Stomach (tissue), 9 donors: ENCODE data around the gene GLI1. TPM values are rescaled to one million over a fixed set of nuclear protein-coding genes. Genes with fewer than 3 reads are reported as not detected.
"Not testable (repeated sequence)": the region's sequence is repeated elsewhere in the genome, so short reads cannot be mapped to it uniquely, and the experiment has no call there.

Source experiments
- DNase-seq, 2 donors: peaks; one replicate each; pipeline versions ENCODE4 v3.0.0 to v3.0.0-alpha.2; 2013 to 2019
- H3K27ac ChIP-seq, 5 donors: fragments of 200-600 bp in 4 of 5; sonication (generic) in 4 of 5; one replicate each; pipeline ENCODE4 v1.5.1; 2013 to 2019; ENCODE audit warnings: mild to moderate bottlenecking in 1 of 5, moderate library complexity in 1 of 5
- H3K27me3 ChIP-seq, 3 donors: fragments of 200-600 bp; sonication (generic); one replicate each; pipeline ENCODE4 v1.5.1; 2017 to 2019; ENCODE audit warnings: mixed run types in 1 of 3
- H3K36me3 ChIP-seq, 4 donors: fragments of 200-600 bp; sonication (generic); 1 replicate in 3 of 4; 2 replicates in 1 of 4; pipeline ENCODE4 v1.5.1; 2016 to 2019
- H3K4me1 ChIP-seq, 4 donors: fragments of 200-600 bp; sonication (generic); one replicate each; pipeline ENCODE4 v1.5.1; 2016 to 2019
- H3K4me3 ChIP-seq, 4 donors: fragments of 200-600 bp; sonication (generic) in 3 of 4; one replicate each; pipeline ENCODE4 v1.5.1; 2016 to 2019; ENCODE audit warnings: mild to moderate bottlenecking in 1 of 4
- H3K9me3 ChIP-seq, 4 donors: fragments of 200-600 bp; sonication (generic); one replicate each; pipeline ENCODE4 v1.5.1; 2016 to 2019
- CTCF ChIP-seq, 7 experiments: fragments of 450-650 bp in 4 of 7; fragments of 200-600 bp in 3 of 7; sonication (generic) in 3 of 7; IDR thresholded peaks; one replicate each; pipeline ENCODE4 v1.5.1; 2016 to 2019; ENCODE audit warnings: antibody characterized with exemption in 7 of 7, control low read depth in 2 of 7, mild to moderate bottlenecking in 1 of 7
- EP300 ChIP-seq: sonication (generic); formaldehyde crosslinking; IDR thresholded peaks from one replicate; pipeline ENCODE4 v1.6.1; 2017; ENCODE audit warnings: antibody characterized with exemption
- POLR2A ChIP-seq, 4 donors: fragments of 450-650 bp; IDR thresholded peaks; one replicate each; pipeline ENCODE4 v1.6.1; 2016; ENCODE audit warnings: antibody characterized with exemption in 4 of 4, control low read depth in 2 of 4, mild to moderate bottlenecking in 1 of 4, moderate library complexity in 1 of 4
- POLR2AphosphoS5 ChIP-seq, 3 donors: sonication (generic); formaldehyde crosslinking; IDR thresholded peaks; one replicate each; pipeline ENCODE4 v1.6.1; 2016; ENCODE audit warnings: antibody characterized with exemption in 3 of 3
- WGBS, 5 donors: extraction: QIAGEN DNeasy Blood & Tissue Kit in 3 of 5; methylation state at CpG; one replicate each; pipeline versions ENCODE4 v1.1.5 to v1.1.7; 2013 to 2018; 5-methylcytosine and 5-hydroxymethylcytosine counted together
- intact Hi-C: fragments of 100-400 bp; cut with DNase I; formaldehyde crosslinking; loops from one replicate; pipeline ENCODE4 v1.15.1; 2023; ENCODE audit warnings: low total_unique reads
- polyA plus RNA-seq, 3 donors: library from polyadenylated mRNA; stranded (reverse); fragments of 200-250 nt; gene quantifications; one replicate each; pipeline ENCODE4 v1.2.3, GENCODE V29; 2013
- total RNA-seq, 5 donors: library from RNA; depleted of rRNA; stranded (reverse); fragments of >200 nt; gene quantifications; one replicate each; pipeline versions ENCODE4 v1.1.0 to v1.2.3, GENCODE V29; 2014 to 2016
- donor health status: healthy with polysubstance abuse.
- donor health status: Bipolar disorder and iron deficiency.
- donor health status: healthy.

GLI1 gene
- total and polyA plus RNA-seq, 8 donors = 0.14 to 4.0 (median 0.73) TPM

GRCh38 chr12:57435293-57435692 is 24.3 kb upstream of the GLI1 start:
- no peaks in the 10 kb centered on the region for H3K9me3 ChIP-seq
- peaks cover 0 to 9% (median 4%) of the 10 kb centered on the region in 4 donors for H3K4me1 ChIP-seq
- TF ChIP-seq CTCF (IDR thresholded peaks at IDR 0.05) (no peak), POLR2A (IDR thresholded peaks at IDR 0.05) (no peak), EP300 (no peak), POLR2AphosphoS5 (IDR thresholded peaks at IDR 0.05) (no peak)
- DNase-seq = peak in 1 of 2 donors; percentile 57
- H3K27me3 ChIP-seq = no peaks in the 10 kb centered on the region
- intact Hi-C loops = no loop called here
- H3K36me3 ChIP-seq = no peaks in the 10 kb centered on the region
- WGBS, 5 donors = 53 to 70% (median 65%) methylated on average over 4 of the region's 4 CpGs
- H3K27ac ChIP-seq = no peak overlapping the region
- H3K4me3 ChIP-seq = no peak overlapping the region

GRCh38 chr12:57438400-57438799 is 21.2 kb upstream of the GLI1 start:
- Histone ChIP-seq H3K4me1 (no peaks in the 10 kb centered on the region), H3K36me3 (no peaks in the 10 kb centered on the region), H3K4me3 (no peak overlapping the region), H3K27ac (no peak overlapping the region), H3K9me3 (no peaks in the 10 kb centered on the region), H3K27me3 (no peaks in the 10 kb centered on the region)
- TF ChIP-seq POLR2A (IDR thresholded peaks at IDR 0.05) = no peak
- no peak for TF ChIP-seq CTCF (IDR thresholded peaks at IDR 0.05)
- TF ChIP-seq POLR2AphosphoS5 (IDR thresholded peaks at IDR 0.05) = no peak
- TF ChIP-seq EP300 = no peak
- DNase-seq = no peak
- WGBS, 5 donors = 62 to 86% (median 79%) methylated on average over 1 of the region's 1 CpG
- intact Hi-C loops = no loop called here

- no peaks in the 10 kb centered on the region for H3K9me3 ChIP-seq
- intact Hi-C loops = no loop called here
- no peak overlapping the region for H3K4me3 ChIP-seq
- WGBS, 5 donors = 74 to 87% (median 82%) methylated on average over 4 of the region's 4 CpGs
- no peak overlapping the region for H3K27ac ChIP-seq
- H3K4me1 ChIP-seq = no peaks in the 10 kb centered on the region
- TF ChIP-seq POLR2A (IDR thresholded peaks at IDR 0.05) (no peak), CTCF (IDR thresholded peaks at IDR 0.05) (no peak), POLR2AphosphoS5 (IDR thresholded peaks at IDR 0.05) (no peak), EP300 (no peak)
- DNase-seq = no peak
- H3K27me3 ChIP-seq = no peaks in the 10 kb centered on the region
- no peaks in the 10 kb centered on the region for H3K36me3 ChIP-seq
Observed at GRCh38 chr12:57439762-57440266, 19.8 kb upstream of the GLI1 start.

GRCh38 chr12:57441393-57441792 is 18.2 kb upstream of the GLI1 start:
- H3K27me3 ChIP-seq, H3K4me1 ChIP-seq, H3K9me3 ChIP-seq, H3K4me3 ChIP-seq, intact Hi-C loops, DNase-seq, H3K27ac ChIP-seq, H3K36me3 ChIP-seq: not testable (repeated sequence)
- WGBS, 5 donors = 65 to 90% (median 88%) methylated on average over 2 of the region's 2 CpGs

- WGBS, 5 donors = 30 to 91% (median 32%) methylated on average over 1 of the region's 1 CpG
- H3K27me3 ChIP-seq = no peaks in the 10 kb centered on the region
- no peak overlapping the region for H3K4me3 ChIP-seq
- no peaks in the 10 kb centered on the region for H3K9me3 ChIP-seq
- H3K27ac ChIP-seq = no peak overlapping the region
- H3K36me3 ChIP-seq = no peaks in the 10 kb centered on the region
- intact Hi-C loops = no loop called here
- DNase-seq = peak in 1 of 2 donors; percentile 21
- no peaks in the 10 kb centered on the region for H3K4me1 ChIP-seq
- no peak for TF ChIP-seq POLR2A (IDR thresholded peaks at IDR 0.05)
- TF ChIP-seq POLR2AphosphoS5 (IDR thresholded peaks at IDR 0.05) = no peak
- no peak for TF ChIP-seq EP300
Observed at GRCh38 chr12:57441846-57442427, 17.6 kb upstream of the GLI1 start.

- H3K4me1 ChIP-seq, intact Hi-C loops, H3K36me3 ChIP-seq, H3K27me3 ChIP-seq, H3K27ac ChIP-seq, DNase-seq, H3K9me3 ChIP-seq, H3K4me3 ChIP-seq: not testable (repeated sequence)
- 73 to 80% (median 73%) methylated on average over 6 of the region's 6 CpGs for WGBS, 5 donors
Observed at GRCh38 chr12:57444337-57444736, 15.2 kb upstream of the GLI1 start.
